HG03045 (cell line): ENCODE data around the gene PCP4L1.
A peak's percentile ranks its signal among the peaks of the same experiment; 100 is the strongest.
"Not testable (repeated sequence)": the region's sequence is repeated elsewhere in the genome, so short reads cannot be mapped to it uniquely, and the experiment has no call there.

Experiments used
- ATAC-seq: cut with Tn5 transposase; IDR thresholded peaks from one replicate; pipeline ENCODE4 v1.9.1; 2021; ENCODE audit warnings: mild to moderate bottlenecking, moderate library complexity; ENCODE audit not compliant: unreplicated experiment

The PCP4L1 gene

GRCh38 chr1:161313554-161314200, 55.1 kb downstream of the PCP4L1 start:
- no peak for ATAC-seq

- peak; percentile 93 for ATAC-seq
These were observed 55.8 kb downstream of the PCP4L1 start, which contains the start of gene SDHC for GRCh38 chr1:161314201-161314981. TSS of gene SDHC (plus strand) at chr1:161314381. CDS start at chr1:161314406, 25 bp downstream.

GRCh38 chr1:161315841-161316674, 57.5 kb downstream of the PCP4L1 start:
- not testable (repeated sequence) for ATAC-seq

GRCh38 chr1:161324020-161324419, 65.5 kb downstream of the PCP4L1 start:
- ATAC-seq: no peak

GRCh38 chr1:161330346-161330745, 71.8 kb downstream of the PCP4L1 start:
- ATAC-seq: no peak

GRCh38 chr1:161333166-161333565, 74.6 kb downstream of the PCP4L1 start:
- ATAC-seq: no peak
